ENCODE data around the gene ENTPD8. TPM values are rescaled to one million over a fixed set of nuclear protein-coding genes. Genes with fewer than 3 reads are reported as not detected.
A peak's percentile ranks its signal among the peaks of the same experiment; 100 is the strongest.

The ENTPD8 gene
- total RNA-seq, 1 experiment from 2014 or later: 0.77 TPM

DNA sequence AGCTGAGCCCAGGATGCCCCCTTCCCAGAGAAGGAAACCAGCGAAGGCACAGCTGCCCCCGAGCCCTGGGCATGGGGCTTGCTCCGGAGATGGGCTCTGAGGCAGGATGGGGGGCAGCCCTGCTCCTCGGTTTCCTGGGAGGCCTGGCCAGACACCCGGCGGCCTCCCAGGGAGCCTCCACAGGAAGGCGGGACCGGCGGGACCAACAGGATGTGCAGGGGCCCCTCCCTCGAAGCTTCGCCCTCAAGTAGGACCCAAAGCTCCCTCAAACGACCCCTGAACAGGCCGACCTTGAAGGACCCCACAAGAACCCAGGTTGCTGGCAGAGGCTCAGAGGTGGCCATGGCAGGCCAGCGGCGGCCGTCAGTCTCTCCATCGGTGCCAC is 29.9 kb downstream of the ENTPD8 start:
- H3K23me2 ChIP-seq (ENCODE audit: insufficient read length, low read depth, low read length, poor library complexity, severe bottlenecking): peaks cover 3% of the 10 kb centered on the region
- no peaks in the 10 kb centered on the region for H3K4me1 ChIP-seq (ENCODE audit: insufficient read depth, low read length)
- no peak overlapping the region for H3K56ac ChIP-seq (ENCODE audit: insufficient read length, low read depth, low read length)
- no peak overlapping the region for H2BK120ac ChIP-seq (ENCODE audit: low read depth, low read length, poor library complexity, severe bottlenecking)
- Mint-ChIP-seq H3K27me3 (ENCODE audit: low read depth) (peaks cover 2% of the 10 kb centered on the region; the same call in 1 of the 2 replicates), H3K4me1 (peaks cover 0 to 3% of the 10 kb centered on the region in 2 experiments; a peak in 1 of 4 replicates), H3K4me3 (no peak overlapping the region), H3K36me3 (ENCODE audit: insufficient read depth in 1 of 3, low read depth in 3 of 3) (no peaks in the 10 kb centered on the region), H3K27ac (no peak overlapping the region), H3K9me3 (no peaks in the 10 kb centered on the region)
- H2AK5ac ChIP-seq (ENCODE audit: insufficient read length, low read length): no peak overlapping the region
- no peak overlapping the region for H3K18ac ChIP-seq (ENCODE audit: insufficient read length, low read depth, low read length)
- H4K5ac ChIP-seq (ENCODE audit: insufficient read length, low read depth, low read length): no peak overlapping the region
- DNase-seq: peak; percentile 25
- H4K20me1 ChIP-seq (ENCODE audit: control insufficient read depth, insufficient read depth, insufficient read length): no peaks in the 10 kb centered on the region
- H3K4ac ChIP-seq (ENCODE audit: low read depth, low read length): no peak overlapping the region
- no peaks in the 10 kb centered on the region for H3K27me3 ChIP-seq (ENCODE audit: insufficient read depth, low read length)
- H2BK20ac ChIP-seq (ENCODE audit: low read depth, low read length, poor library complexity, severe bottlenecking): no peak overlapping the region
- no peak overlapping the region for H2BK12ac ChIP-seq (ENCODE audit: insufficient read length, low read depth, low read length)
- H4K91ac ChIP-seq (ENCODE audit: insufficient read length, low read depth, low read length): no peak overlapping the region
- no peak overlapping the region for H4K8ac ChIP-seq (replicated peaks; ENCODE audit: insufficient read length, low read depth, low read length)
- H2BK5ac ChIP-seq (ENCODE audit: insufficient read length, low read length): no peak overlapping the region
- H2AFZ ChIP-seq (ENCODE audit: low read length): no peak overlapping the region
- no peak overlapping the region for H3K27ac ChIP-seq (ENCODE audit: insufficient read length, low read depth, low read length)
- no CpG with 5 or more reads among the region's 17 CpGs for WGBS (ENCODE audit: extremely low coverage, insufficient read length, low lambda C conversion rate)
- no peak overlapping the region for H3K23ac ChIP-seq (ENCODE audit: insufficient read length, low read depth, low read length)
- H3K79me2 ChIP-seq (ENCODE audit: insufficient read depth, low read length): no peaks in the 10 kb centered on the region
- TF ChIP-seq, protein P1, sequence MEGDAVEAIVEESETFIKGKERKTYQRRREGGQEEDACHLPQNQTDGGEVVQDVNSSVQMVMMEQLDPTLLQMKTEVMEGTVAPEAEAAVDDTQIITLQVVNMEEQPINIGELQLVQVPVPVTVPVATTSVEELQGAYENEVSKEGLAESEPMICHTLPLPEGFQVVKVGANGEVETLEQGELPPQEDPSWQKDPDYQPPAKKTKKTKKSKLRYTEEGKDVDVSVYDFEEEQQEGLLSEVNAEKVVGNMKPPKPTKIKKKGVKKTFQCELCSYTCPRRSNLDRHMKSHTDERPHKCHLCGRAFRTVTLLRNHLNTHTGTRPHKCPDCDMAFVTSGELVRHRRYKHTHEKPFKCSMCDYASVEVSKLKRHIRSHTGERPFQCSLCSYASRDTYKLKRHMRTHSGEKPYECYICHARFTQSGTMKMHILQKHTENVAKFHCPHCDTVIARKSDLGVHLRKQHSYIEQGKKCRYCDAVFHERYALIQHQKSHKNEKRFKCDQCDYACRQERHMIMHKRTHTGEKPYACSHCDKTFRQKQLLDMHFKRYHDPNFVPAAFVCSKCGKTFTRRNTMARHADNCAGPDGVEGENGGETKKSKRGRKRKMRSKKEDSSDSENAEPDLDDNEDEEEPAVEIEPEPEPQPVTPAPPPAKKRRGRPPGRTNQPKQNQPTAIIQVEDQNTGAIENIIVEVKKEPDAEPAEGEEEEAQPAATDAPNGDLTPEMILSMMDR (conservative IDR thresholded peaks at IDR 0.05): no peak
- no peaks in the 10 kb centered on the region for H3K79me1 ChIP-seq (ENCODE audit: insufficient read depth, low read depth, low read length, poor library complexity, severe bottlenecking)
- H2BK15ac ChIP-seq (ENCODE audit: low read depth, low read length): peak overlapping the region; percentile 40; the same call in 1 of the 2 replicates
- H3T11ph ChIP-seq (ENCODE audit: low read length): no peak overlapping the region
- no peak overlapping the region for H3K14ac ChIP-seq (ENCODE audit: insufficient read depth, low read length)
- no peak overlapping the region for H3K4me2 ChIP-seq (ENCODE audit: insufficient read depth, insufficient read length, low read length)
- no peaks in the 10 kb centered on the region for H3K9me3 ChIP-seq (ENCODE audit: control insufficient read depth, low read depth, low read length)
- no peak overlapping the region for H3K9ac ChIP-seq (ENCODE audit: extremely low read depth, insufficient read length, low read length)

Data from H9 (cell line).